ENCODE results near the gene ACOT9. TPM values are rescaled to one million over a fixed set of nuclear protein-coding genes. Genes with fewer than 3 reads are reported as not detected.
"Not testable (repeated sequence)": the region's sequence is repeated elsewhere in the genome, so short reads cannot be mapped to it uniquely, and the experiment has no call there.

ACOT9 gene
- total RNA-seq, 4 donors from 2014 or later = 11.1 to 29.7 (median 19.3) TPM

DNA sequence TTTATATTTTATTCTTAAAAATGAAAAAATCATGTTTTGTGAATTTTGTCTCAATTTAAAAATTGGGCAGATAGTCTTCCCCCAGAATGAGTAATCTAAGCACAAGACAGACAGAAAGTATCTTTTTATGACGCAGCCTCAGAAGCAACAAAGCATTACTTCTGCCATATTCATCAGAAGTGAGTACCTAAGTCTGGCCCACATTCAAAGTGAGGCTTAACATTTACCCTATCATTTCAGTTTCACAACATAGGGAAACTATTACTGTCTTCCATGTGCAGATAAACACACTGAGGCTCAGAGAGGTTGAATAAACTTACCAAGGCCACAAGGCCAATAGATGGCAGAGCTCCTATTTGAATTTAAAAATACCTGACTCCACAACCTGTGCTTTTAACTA lies 80.2 kb downstream of the ACOT9 start:
- no peak for DNase-seq (ENCODE audit: low spot score in 2 of 2)
- no peak for TF ChIP-seq CTCF (IDR thresholded peaks at IDR 0.05)
- no peak for TF ChIP-seq POLR2A (IDR thresholded peaks at IDR 0.05)
- WGBS, 2 donors = 80 to 100% methylated on average over 1 of the region's 1 CpG
- H3K4me3 ChIP-seq (ENCODE audit: low read depth, poor library complexity, severe bottlenecking) = no peak overlapping the region
- intact Hi-C loops (cut with DNase I; ENCODE audit: low total_unique reads) = no loop called here

- WGBS, 2 donors = 58 to 66% methylated on average over 3 of the region's 3 CpGs
- no peak for DNase-seq (ENCODE audit: low spot score in 2 of 2)
- TF ChIP-seq CTCF (IDR thresholded peaks at IDR 0.05) (no peak), POLR2A (IDR thresholded peaks at IDR 0.05) (no peak)
These were observed 80.9 kb downstream of the ACOT9 start for GRCh38 chrX:23662187-23662586.

GRCh38 chrX:23661671-23662070 lies 81.4 kb downstream of the ACOT9 start:
- TF ChIP-seq POLR2A (IDR thresholded peaks at IDR 0.05) = no peak
- no peak for TF ChIP-seq CTCF (IDR thresholded peaks at IDR 0.05)
- no peak for DNase-seq (ENCODE audit: low spot score in 2 of 2)
- H3K4me3 ChIP-seq (ENCODE audit: low read depth, poor library complexity, severe bottlenecking) = no peak overlapping the region
- WGBS, 2 donors = 37 to 73% methylated on average over 1 of the region's 1 CpG
- intact Hi-C loops (cut with DNase I; ENCODE audit: low total_unique reads) = no loop called here

More at GRCh38 chrX:23662187-23662586, 80.9 kb downstream of the ACOT9 start:
- intact Hi-C loops (cut with DNase I; ENCODE audit: low total_unique reads) = no loop called here
- H3K4me3 ChIP-seq (ENCODE audit: low read depth, poor library complexity, severe bottlenecking) = no peak overlapping the region

DNA sequence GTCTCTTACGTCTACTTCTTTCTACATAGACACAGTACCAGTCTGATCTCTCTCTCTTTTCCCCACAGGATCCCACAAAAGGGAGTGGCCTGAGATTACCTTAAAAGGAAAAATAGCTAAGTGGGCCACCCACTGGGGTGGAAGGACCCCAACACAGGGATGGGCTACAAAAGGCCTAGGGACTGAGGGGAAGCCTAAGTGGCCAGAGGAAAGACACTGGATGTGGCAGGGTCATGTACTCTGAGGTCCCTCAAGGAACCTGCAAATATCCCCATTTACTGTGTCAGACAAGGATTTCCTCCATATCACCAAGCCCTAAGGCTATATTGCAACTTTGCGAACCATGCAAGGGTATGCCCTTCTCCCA lies 82.3 kb downstream of the ACOT9 start:
- intact Hi-C loops (cut with DNase I; ENCODE audit: low total_unique reads) = no loop called here
- H3K4me3 ChIP-seq (ENCODE audit: low read depth, poor library complexity, severe bottlenecking) = no peak overlapping the region
- TF ChIP-seq POLR2A (IDR thresholded peaks at IDR 0.05) (no peak), CTCF (IDR thresholded peaks at IDR 0.05) (no peak)
- WGBS, 2 donors = 88 to 100% methylated on average over 2 of the region's 2 CpGs
- DNase-seq (ENCODE audit: low spot score in 2 of 2) = no peak

GRCh38 chrX:23660083-23660765 lies 82.9 kb downstream of the ACOT9 start:
- DNase-seq (ENCODE audit: low spot score in 2 of 2); H3K4me3 ChIP-seq (ENCODE audit: low read depth, poor library complexity, severe bottlenecking); intact Hi-C loops (cut with DNase I; ENCODE audit: low total_unique reads): not testable (repeated sequence)
- WGBS, 2 donors = 62 to 84% methylated on average over 5 to 8 of the region's 8 CpGs

DNA sequence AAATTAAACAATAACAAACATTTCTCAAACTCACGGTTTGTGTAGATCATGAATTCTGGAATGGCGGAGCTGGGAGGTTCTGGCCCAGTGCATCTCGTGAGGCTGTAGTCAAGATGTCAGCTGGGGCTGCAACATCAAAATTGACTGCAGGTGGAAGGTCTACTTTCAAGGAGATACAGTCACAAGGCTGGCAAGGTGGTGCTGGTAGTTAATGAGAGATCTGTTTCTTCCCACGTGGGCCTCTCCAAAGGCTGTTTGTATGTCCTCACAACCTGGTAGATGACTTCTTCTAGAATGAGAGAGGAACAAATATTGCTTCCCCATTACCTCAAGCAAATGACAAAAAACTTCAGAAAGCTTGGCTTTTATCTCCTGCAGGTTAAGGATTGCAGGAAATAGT lies 83.7 kb downstream of the ACOT9 start:
- WGBS, 2 donors = 71 to 84% methylated on average over 4 of the region's 4 CpGs
- H3K4me3 ChIP-seq (ENCODE audit: low read depth, poor library complexity, severe bottlenecking) = no peak overlapping the region
- intact Hi-C loops (cut with DNase I; ENCODE audit: low total_unique reads) = no loop called here
- DNase-seq (ENCODE audit: low spot score in 2 of 2) = no peak
- TF ChIP-seq POLR2A (IDR thresholded peaks at IDR 0.05) (no peak), CTCF (IDR thresholded peaks at IDR 0.05) (no peak)

All from lower leg skin (tissue), 4 donors.